GM19395 (cell line): ENCODE results near the gene TBX18.

Experiments used
- ATAC-seq: cut with Tn5 transposase; IDR thresholded peaks from one replicate; pipeline ENCODE4 v1.9.1; 2021; ENCODE audit warnings: mild to moderate bottlenecking, moderate library complexity; ENCODE audit not compliant: unreplicated experiment

The TBX18 gene

GRCh38 chr6:84752118-84752850, 12.1 kb downstream of the TBX18 start:
- no peak for ATAC-seq

GRCh38 chr6:84749181-84749580, 15.2 kb downstream of the TBX18 start:
- no peak for ATAC-seq

GRCh38 chr6:84748376-84748775, 16.0 kb downstream of the TBX18 start:
- no peak for ATAC-seq

- ATAC-seq: no peak
These were observed 20.8 kb downstream of the TBX18 start for GRCh38 chr6:84743616-84744015.

GRCh38 chr6:84740385-84740784, 24.0 kb downstream of the TBX18 start:
- no peak for ATAC-seq

- ATAC-seq: no peak
These were observed 24.6 kb downstream of the TBX18 start for GRCh38 chr6:84739866-84740208.

- ATAC-seq: no peak
These were observed 25.2 kb downstream of the TBX18 start for GRCh38 chr6:84738996-84739865.

- no peak for ATAC-seq
These were observed 30.5 kb downstream of the TBX18 start for GRCh38 chr6:84733889-84734288.

- no peak for ATAC-seq
These were observed 32.5 kb downstream of the TBX18 start for GRCh38 chr6:84731901-84732300.

GRCh38 chr6:84731401-84731800, 33.0 kb downstream of the TBX18 start:
- no peak for ATAC-seq

- ATAC-seq: no peak
These were observed 35.8 kb downstream of the TBX18 start for GRCh38 chr6:84728602-84729001.

- ATAC-seq: no peak
These were observed 45.2 kb downstream of the TBX18 start for GRCh38 chr6:84719152-84719551.

GRCh38 chr6:84718038-84718955, 46.1 kb downstream of the TBX18 start:
- ATAC-seq: no peak

GRCh38 chr6:84709121-84709520, 55.3 kb downstream of the TBX18 start:
- ATAC-seq: no peak

- ATAC-seq: no peak
These were observed 57.2 kb downstream of the TBX18 start for GRCh38 chr6:84707171-84707570.

GRCh38 chr6:84696166-84696565, 68.2 kb downstream of the TBX18 start:
- ATAC-seq: no peak

GRCh38 chr6:84691978-84692623, 72.3 kb downstream of the TBX18 start:
- ATAC-seq: no peak

- no peak for ATAC-seq
These were observed 76.1 kb downstream of the TBX18 start for GRCh38 chr6:84688141-84688873.

GRCh38 chr6:84687431-84687830, 77.0 kb downstream of the TBX18 start:
- ATAC-seq: no peak

GRCh38 chr6:84685983-84686584, 78.3 kb downstream of the TBX18 start:
- peak; percentile 80 for ATAC-seq
